Measurements from ENCODE around the gene ACKR3. TPM values are rescaled to one million over a fixed set of nuclear protein-coding genes. Genes with fewer than 3 reads are reported as not detected.

ACKR3 gene
- total and polyA plus RNA-seq, 2 donors (not counting 1 experiment from before 2014, with no cell fraction given) = 0.17 to 1.5 TPM

- TF ChIP-seq EZH2 (IDR thresholded peaks at IDR 0.05; ENCODE audit: low read length, missing control alignments) = no peak
- no peak for TF ChIP-seq CTCF (conservative IDR thresholded peaks at IDR 0.05 in 1 of 2, IDR thresholded peaks at IDR 0.05 in 1 of 2; ENCODE audit: low read depth in 1 of 2, low read length in 2 of 2)
- no peak overlapping the region for H2AFZ ChIP-seq (ENCODE audit: low read length)
- no peaks in the 10 kb centered on the region for H3K4me1 ChIP-seq (ENCODE audit: control insufficient read depth, extremely low read depth, insufficient read depth, low read length)
- H3K9ac ChIP-seq (ENCODE audit: insufficient read depth, low read length) = no peak overlapping the region
- no peaks in the 10 kb centered on the region for H3K79me2 ChIP-seq (ENCODE audit: control insufficient read depth, insufficient read depth, low read length)
- DNase-seq (ENCODE audit: low read depth in 2 of 2) = peak in 1 of 2 donors; percentile 44
- H3K27ac ChIP-seq (ENCODE audit: insufficient read depth, low read length) = no peak overlapping the region
- H3K27me3 ChIP-seq (ENCODE audit: control insufficient read depth, insufficient read depth, low read length) = peaks cover 3% of the 10 kb centered on the region
- H3K4me3 ChIP-seq (replicated peaks in 1 of 4; ENCODE audit: control extremely low read depth in 1 of 4, insufficient read depth in 1 of 4, low read depth in 3 of 4, low read length in 4 of 4) = no peak overlapping the region
- no peaks in the 10 kb centered on the region for H3K36me3 ChIP-seq (ENCODE audit: control insufficient read depth, insufficient read depth, low read length)
- no peaks in the 10 kb centered on the region for H4K20me1 ChIP-seq (ENCODE audit: control insufficient read depth, extremely low read depth, insufficient read depth, low read length)
- H3K4me2 ChIP-seq (ENCODE audit: extremely low read depth, insufficient read depth, low read length) = no peak overlapping the region
- no peaks in the 10 kb centered on the region for H3K9me3 ChIP-seq (ENCODE audit: control insufficient read depth, insufficient read depth, low read depth, low read length)
Measured at GRCh38 chr2:236576087-236576486, 6.5 kb downstream of the ACKR3 start.

DNA sequence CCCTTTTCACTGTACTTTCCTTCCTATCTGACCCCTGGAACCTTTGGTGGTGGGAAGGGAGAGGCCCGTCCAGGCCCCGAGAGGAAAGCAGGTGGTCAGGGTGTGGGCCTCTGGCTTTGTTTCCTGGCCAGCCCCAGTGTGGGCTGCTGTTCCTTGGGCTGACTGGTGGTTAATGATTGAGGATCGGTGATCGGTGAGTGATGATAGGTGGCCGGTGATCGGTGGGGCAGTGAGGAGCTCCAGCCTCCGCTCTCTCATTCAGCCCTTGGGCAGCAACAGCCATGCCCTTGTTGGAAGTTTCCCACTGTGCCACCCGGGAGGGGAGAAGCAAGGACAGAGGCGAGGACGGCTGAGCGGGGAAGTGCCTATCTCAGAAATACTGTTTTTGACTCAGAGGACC is 7.3 kb downstream of the ACKR3 start:
- Histone ChIP-seq H3K9ac (ENCODE audit: insufficient read depth, low read length) (no peak overlapping the region), H3K9me3 (ENCODE audit: control insufficient read depth, insufficient read depth, low read depth, low read length) (no peaks in the 10 kb centered on the region), H4K20me1 (ENCODE audit: control insufficient read depth, extremely low read depth, insufficient read depth, low read length) (no peaks in the 10 kb centered on the region), H3K27ac (ENCODE audit: insufficient read depth, low read length) (no peak overlapping the region), H3K79me2 (ENCODE audit: control insufficient read depth, insufficient read depth, low read length) (no peaks in the 10 kb centered on the region), H3K4me2 (ENCODE audit: extremely low read depth, insufficient read depth, low read length) (no peak overlapping the region), H3K4me1 (ENCODE audit: control insufficient read depth, extremely low read depth, insufficient read depth, low read length) (no peaks in the 10 kb centered on the region), H2AFZ (ENCODE audit: low read length) (no peak overlapping the region), H3K4me3 (replicated peaks in 1 of 4; ENCODE audit: control extremely low read depth in 1 of 4, insufficient read depth in 1 of 4, low read depth in 3 of 4, low read length in 4 of 4) (no peak overlapping the region), H3K27me3 (ENCODE audit: control insufficient read depth, insufficient read depth, low read length) (no peaks in the 10 kb centered on the region), H3K36me3 (ENCODE audit: control insufficient read depth, insufficient read depth, low read length) (no peaks in the 10 kb centered on the region)
- no peak for DNase-seq (ENCODE audit: low read depth in 2 of 2)
- TF ChIP-seq EZH2 (IDR thresholded peaks at IDR 0.05; ENCODE audit: low read length, missing control alignments) (no peak), CTCF (conservative IDR thresholded peaks at IDR 0.05 in 1 of 2, IDR thresholded peaks at IDR 0.05 in 1 of 2; ENCODE audit: low read depth in 1 of 2, low read length in 2 of 2) (no peak)

- H3K4me3 ChIP-seq (replicated peaks in 1 of 4; ENCODE audit: control extremely low read depth in 1 of 4, insufficient read depth in 1 of 4, low read depth in 3 of 4, low read length in 4 of 4) = no peak overlapping the region
- H3K27me3 ChIP-seq (ENCODE audit: control insufficient read depth, insufficient read depth, low read length) = no peaks in the 10 kb centered on the region
- no peak overlapping the region for H3K27ac ChIP-seq (ENCODE audit: insufficient read depth, low read length)
- no peak overlapping the region for H2AFZ ChIP-seq (ENCODE audit: low read length)
- no peaks in the 10 kb centered on the region for H4K20me1 ChIP-seq (ENCODE audit: control insufficient read depth, extremely low read depth, insufficient read depth, low read length)
- no peak for DNase-seq (ENCODE audit: low read depth in 2 of 2)
- no peaks in the 10 kb centered on the region for H3K79me2 ChIP-seq (ENCODE audit: control insufficient read depth, insufficient read depth, low read length)
- no peak overlapping the region for H3K9ac ChIP-seq (ENCODE audit: insufficient read depth, low read length)
- H3K4me1 ChIP-seq (ENCODE audit: control insufficient read depth, extremely low read depth, insufficient read depth, low read length) = no peaks in the 10 kb centered on the region
- H3K9me3 ChIP-seq (ENCODE audit: control insufficient read depth, insufficient read depth, low read depth, low read length) = no peaks in the 10 kb centered on the region
- no peaks in the 10 kb centered on the region for H3K36me3 ChIP-seq (ENCODE audit: control insufficient read depth, insufficient read depth, low read length)
- no peak overlapping the region for H3K4me2 ChIP-seq (ENCODE audit: extremely low read depth, insufficient read depth, low read length)
- TF ChIP-seq CTCF (conservative IDR thresholded peaks at IDR 0.05 in 1 of 2, IDR thresholded peaks at IDR 0.05 in 1 of 2; ENCODE audit: low read depth in 1 of 2, low read length in 2 of 2) (no peak), EZH2 (IDR thresholded peaks at IDR 0.05; ENCODE audit: low read length, missing control alignments) (no peak)
Measured at GRCh38 chr2:236577481-236578410, 8.1 kb downstream of the ACKR3 start.
